Transverse colon (tissue), 3 donors: ENCODE data around the gene ZNF628.

ENCODE experiments used
- CTCF ChIP-seq, 5 experiments: fragments of 200-600 bp in 3 of 5; fragments of 450-650 bp in 2 of 5; sonication (generic) in 3 of 5; IDR thresholded peaks; 1 replicate in 2 of 5; 2 replicates in 3 of 5; pipeline ENCODE4 v1.5.1; 2016 to 2017; ENCODE audit warnings: antibody characterized with exemption in 5 of 5, inconsistent platforms in 3 of 5, mild to moderate bottlenecking in 2 of 5, moderate library complexity in 1 of 5
- POLR2A ChIP-seq: fragments of 450-650 bp; IDR thresholded peaks from one replicate; pipeline ENCODE4 v1.6.1; 2016; ENCODE audit warnings: antibody characterized with exemption, mild to moderate bottlenecking, moderate library complexity

- TF ChIP-seq CTCF (IDR thresholded peaks at IDR 0.05): no peak
- no peak for TF ChIP-seq POLR2A
Observed at GRCh38 chr19:55463583-55464031, 12.8 kb upstream of the ZNF628 start.
